HepG2 (cell line): ENCODE data around the gene SP7. TPM values are rescaled to one million over a fixed set of nuclear protein-coding genes. Genes with fewer than 3 reads are reported as not detected.

ENCODE experiments used
- ATAC-seq: fragments of 200-7000 bp; cut with Tn5 transposase; 3 replicates; pipeline ENCODE4 v1.9.1; 2020; ENCODE audit warnings: mild to moderate bottlenecking, moderate library complexity
- BruUV-seq: library from RNA; stranded (reverse); fragments of 400-500 nt; replicated peaks from 2 replicates; lab custom pipeline; 2021; lab: Mats Ljungman, UMichigan
- CTCF ChIA-PET: fragments of 300-600 bp; formaldehyde crosslinking; extraction: SDS; loops from one replicate; lab custom pipeline; 2021; ENCODE audit warnings: low total read pairs, inconsistent platforms, low intra/inter-chr PET ratio; lab: Yijun Ruan, JAX
- POLR2A ChIA-PET: fragments of 350-600 bp; sonication (Branson Sonifier 250); formaldehyde crosslinking; loops from one replicate; lab custom pipeline; 2020; ENCODE audit warnings: antibody characterized with exemption, inconsistent platforms; lab: Yijun Ruan, JAX
- DNase-seq: peaks from one replicate; pipeline ENCODE4 v3.0.0-alpha.2; 2015; ENCODE audit warnings: low spot score
- FAIRE-seq: peaks from 3 replicates; lab custom pipeline; 2011; peaks lifted over from hg19 to GRCh38; lab: Jason Lieb, UNC
- H2AFZ ChIP-seq: one replicate; pipeline ENCODE4 v1.6.1; 2011; ENCODE audit warnings: low read length, inconsistent platforms
- H3K27ac ChIP-seq: fragments of 300-600 bp; 3 replicates; pipeline ENCODE4 v1.8.0; 2011; ENCODE audit warnings: mixed run types, mild to moderate bottlenecking, mixed read lengths, low read length, inconsistent platforms; ENCODE audit not compliant: insufficient read depth; ENCODE audit errors: extremely low read length
- H3K27me3 ChIP-seq, 2 experiments: fragments of 200-600 bp in 1 of 2; 2 replicates in 1 of 2; 3 replicates in 1 of 2; pipeline versions ENCODE4 v1.6.0 to v1.8.0; 2011; ENCODE audit warnings: low read length in 2 of 2, mild to moderate bottlenecking in 2 of 2, moderate library complexity in 2 of 2, inconsistent platforms in 1 of 2; ENCODE audit not compliant: insufficient read depth in 2 of 2, control insufficient read depth in 1 of 2
- H3K36me3 ChIP-seq, 2 experiments: fragments of 200-600 bp in 1 of 2; replicated peaks in 1 of 2; 2 replicates in 1 of 2; 3 replicates in 1 of 2; pipeline versions ENCODE4 v1.5.1 to v1.8.0; 2011; ENCODE audit warnings: low read length in 2 of 2, inconsistent platforms in 1 of 2; ENCODE audit not compliant: insufficient read depth in 2 of 2, control insufficient read depth in 1 of 2
- H3K4me1 ChIP-seq: 2 replicates; pipeline ENCODE4 v1.5.1; 2012; ENCODE audit warnings: low read length, inconsistent platforms; ENCODE audit not compliant: insufficient read depth
- H3K4me2 ChIP-seq: 2 replicates; pipeline ENCODE4 v1.6.0; 2011; ENCODE audit warnings: low read depth, low read length, inconsistent platforms
- H3K4me3 ChIP-seq, 3 experiments: fragments of 200-600 bp in 1 of 3; sonication (generic), shearing (Covaris generic) in 1 of 3; replicated peaks in 1 of 3; 2 replicates each; pipeline ENCODE4 v1.5.1; 2011 to 2016; ENCODE audit warnings: low read length in 3 of 3, inconsistent platforms in 2 of 3, low read depth in 2 of 3, mild to moderate bottlenecking in 2 of 3, control low read depth in 1 of 3, mixed read lengths in 1 of 3; ENCODE audit not compliant: insufficient read depth in 1 of 3
- H3K79me2 ChIP-seq: one replicate; pipeline ENCODE4 v1.6.1; 2011; ENCODE audit warnings: low read length, inconsistent platforms; ENCODE audit not compliant: insufficient read depth
- H3K9ac ChIP-seq: 2 replicates; pipeline ENCODE4 v1.6.0; 2011; ENCODE audit warnings: mild to moderate bottlenecking, low read depth, low read length, inconsistent platforms; ENCODE audit not compliant: insufficient read depth
- H3K9me3 ChIP-seq: 2 replicates; pipeline ENCODE4 v1.5.1; 2012; ENCODE audit warnings: mild to moderate bottlenecking, low read length
- H4K20me1 ChIP-seq: 2 replicates; pipeline ENCODE4 v1.6.0; 2011; ENCODE audit warnings: inconsistent platforms, mild to moderate bottlenecking, low read length, moderate library complexity; ENCODE audit not compliant: insufficient read depth
- CAMTA2 ChIP-seq: sonication (generic); formaldehyde crosslinking; IDR thresholded peaks from 2 replicates; pipeline ENCODE4 v1.4.0; 2020; ENCODE audit warnings: mild to moderate bottlenecking, missing genetic modification reagents, borderline replicate concordance
- SP4 ChIP-seq: sonication (generic); formaldehyde crosslinking; IDR thresholded peaks from 2 replicates; pipeline ENCODE4 v1.8.1; 2023; ENCODE audit warnings: mild to moderate bottlenecking, missing genetic modification reagents
- STAG1 ChIP-seq: sonication (generic); formaldehyde crosslinking; IDR thresholded peaks from 2 replicates; pipeline ENCODE4 v1.4.0; 2020; ENCODE audit warnings: missing genetic modification reagents
- ZNF138 ChIP-seq: sonication (generic); formaldehyde crosslinking; IDR thresholded peaks from 2 replicates; pipeline ENCODE4 v1.5.0; 2020; ENCODE audit warnings: mild to moderate bottlenecking, low read depth, missing genetic modification reagents
- ZNF281 ChIP-seq: sonication (generic); formaldehyde crosslinking; IDR thresholded peaks from 2 replicates; pipeline ENCODE4 v1.4.0; 2020; ENCODE audit warnings: missing genetic modification reagents, borderline replicate concordance
- WGBS: methylation state at CpG from one replicate; pipeline ENCODE4 v1.1.6; 2017; ENCODE audit warnings: low lambda C conversion rate; 5-methylcytosine and 5-hydroxymethylcytosine counted together
- in situ Hi-C: cut with HindIII; loops from 2 replicates; pipeline ENCODE4 v1.10.0; 2017; ENCODE audit warnings: low pct_unique_long_range_greater_than_20kb; ENCODE audit not compliant: extremely low pct_ligation_motif_present
- intact Hi-C: fragments of 100-400 bp; cut with micrococcal nuclease; formaldehyde crosslinking; loops from one replicate; pipeline ENCODE4 v1.10.0; 2022; ENCODE audit not compliant: unreplicated experiment
- polyA plus RNA-seq, 8 experiments: library from polyadenylated mRNA; depleted of rRNA in 3 of 8; stranded (reverse) in 7 of 8; unstranded in 1 of 8; fragments of >200 nt; fragmentation: Illumina TruSeq in 4 of 8; extraction: Trizol in 4 of 8; gene quantifications; 2 replicates each; pipeline versions ENCODE4 v1.2.1 to v1.2.3, GENCODE V29; 2011 to 2016; ENCODE audit warnings: low read depth in 4 of 8, missing spikeins in 1 of 8, mixed read lengths in 1 of 8; ENCODE audit not compliant: insufficient read depth in 1 of 8
- total RNA-seq, 5 experiments: library from RNA; depleted of rRNA; stranded (reverse); fragments of >200 nt; fragmentation: Illumina TruSeq; extraction: Trizol; gene quantifications; 2 replicates each; pipeline ENCODE4 v1.2.3, GENCODE V29; 2016; ENCODE audit warnings: low read depth in 1 of 5
- TF ChIP-seq, protein P1 (sequence below): sonication (generic); formaldehyde crosslinking; IDR thresholded peaks from 2 replicates; pipeline ENCODE4 v1.5.0; 2020; ENCODE audit warnings: mild to moderate bottlenecking, missing genetic modification reagents, moderate library complexity

SP7 gene
- total and polyA plus RNA-seq, 2 of the 13 experiments (the other 11 are each of a cell fraction or from before 2014, with no cell fraction given): not detected

GRCh38 chr12:53328043-53328435, 8.1 kb downstream of the SP7 start (continued):
- TF ChIP-seq, protein P1, sequence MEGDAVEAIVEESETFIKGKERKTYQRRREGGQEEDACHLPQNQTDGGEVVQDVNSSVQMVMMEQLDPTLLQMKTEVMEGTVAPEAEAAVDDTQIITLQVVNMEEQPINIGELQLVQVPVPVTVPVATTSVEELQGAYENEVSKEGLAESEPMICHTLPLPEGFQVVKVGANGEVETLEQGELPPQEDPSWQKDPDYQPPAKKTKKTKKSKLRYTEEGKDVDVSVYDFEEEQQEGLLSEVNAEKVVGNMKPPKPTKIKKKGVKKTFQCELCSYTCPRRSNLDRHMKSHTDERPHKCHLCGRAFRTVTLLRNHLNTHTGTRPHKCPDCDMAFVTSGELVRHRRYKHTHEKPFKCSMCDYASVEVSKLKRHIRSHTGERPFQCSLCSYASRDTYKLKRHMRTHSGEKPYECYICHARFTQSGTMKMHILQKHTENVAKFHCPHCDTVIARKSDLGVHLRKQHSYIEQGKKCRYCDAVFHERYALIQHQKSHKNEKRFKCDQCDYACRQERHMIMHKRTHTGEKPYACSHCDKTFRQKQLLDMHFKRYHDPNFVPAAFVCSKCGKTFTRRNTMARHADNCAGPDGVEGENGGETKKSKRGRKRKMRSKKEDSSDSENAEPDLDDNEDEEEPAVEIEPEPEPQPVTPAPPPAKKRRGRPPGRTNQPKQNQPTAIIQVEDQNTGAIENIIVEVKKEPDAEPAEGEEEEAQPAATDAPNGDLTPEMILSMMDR (CRISPR knock-in tag): peak; percentile 15; the same call in 1 of the 2 replicates

- H3K9ac ChIP-seq: no peak overlapping the region
- TF ChIP-seq STAG1 (CRISPR knock-in tag) (peak; percentile 25), ZNF138 (CRISPR knock-in tag) (no peak), ZNF281 (CRISPR knock-in tag) (no peak), CAMTA2 (no peak), SP4 (0 out of 2 replicates have a peak, but pooled peaks have one; percentile 34)
- TF ChIP-seq, protein P1 (CRISPR knock-in tag): peak; percentile 25; the same call in 1 of the 2 replicates
- TF ChIP-seq, all 625 proteins: peak for 3
- Histone ChIP-seq H4K20me1 (no peaks in the 10 kb centered on the region), H3K4me3 (peak overlapping the region in 1 of 3 experiments; percentile 45; a peak in 1 of 6 replicates), H2AFZ (no peak overlapping the region), H3K27ac (no peak overlapping the region), H3K4me1 (peaks cover 36% of the 10 kb centered on the region), H3K36me3 (no peaks in the 10 kb centered on the region), H3K4me2 (peak overlapping the region; percentile 49), H3K27me3 (peaks cover 4 to 23% of the 10 kb centered on the region in 2 experiments; a peak in 4 of 5 replicates), H3K9me3 (no peaks in the 10 kb centered on the region), H3K79me2 (no peaks in the 10 kb centered on the region)
- intact Hi-C loops: no loop called here
- ChIA-PET POLR2A (interaction anchor here (0.9 to 1.5 kb wide), 5 partner anchors 20 to 174 kb away, joined by 3 to 5 read pairs (median 4); partner anchors contain the start of genes PFDN5, PRR13, SP1 and TARBP2), CTCF (interaction anchor here (1.9 kb wide), 1 partner anchor 17 kb away, joined by 6 read pairs; no protein-coding TSS in a partner anchor)
- in situ Hi-C loops: loop anchor here (5.0 kb wide), 1 partner anchor 175 kb away; the partner anchor contains the start of gene TARBP2
- no peak for DNase-seq
- 27% methylated on average over 3 of the region's 3 CpGs for WGBS
- no TSS peak for BruUV-seq
- peak; percentile 11 for ATAC-seq
- no peak for FAIRE-seq
These were observed 8.6 kb downstream of the SP7 start for GRCh38 chr12:53327435-53328042.
